Spleen (tissue), 7 donors: Measurements from ENCODE around the gene TET2.

Source experiments
- POLR2A ChIP-seq, 3 donors: fragments of 450-650 bp; IDR thresholded peaks; one replicate each; pipeline ENCODE4 v1.5.1; 2017; ENCODE audit warnings: antibody characterized with exemption in 3 of 3, mild to moderate bottlenecking in 1 of 3
- TF ChIP-seq, protein P1 (sequence below), 11 experiments: fragments of 200-600 bp in 7 of 11; fragments of 450-650 bp in 4 of 11; sonication (generic) in 4 of 11; IDR thresholded peaks in 8 of 11; conservative IDR thresholded peaks in 3 of 11; 1 replicate in 7 of 11; 2 replicates in 4 of 11; pipeline versions ENCODE4 v1.4.0 to v1.8.0; 2016 to 2021; ENCODE audit warnings: antibody characterized with exemption in 11 of 11, inconsistent platforms in 4 of 11, mild to moderate bottlenecking in 1 of 11
- donor health status: DM: no; HTN: no; CAD: no; lungs with moderate emphysema.
- donor health status: DM: no; HTN: no; CAD: no.
- donor health status: DM: no; HTN: no; CAD: no.

DNA sequence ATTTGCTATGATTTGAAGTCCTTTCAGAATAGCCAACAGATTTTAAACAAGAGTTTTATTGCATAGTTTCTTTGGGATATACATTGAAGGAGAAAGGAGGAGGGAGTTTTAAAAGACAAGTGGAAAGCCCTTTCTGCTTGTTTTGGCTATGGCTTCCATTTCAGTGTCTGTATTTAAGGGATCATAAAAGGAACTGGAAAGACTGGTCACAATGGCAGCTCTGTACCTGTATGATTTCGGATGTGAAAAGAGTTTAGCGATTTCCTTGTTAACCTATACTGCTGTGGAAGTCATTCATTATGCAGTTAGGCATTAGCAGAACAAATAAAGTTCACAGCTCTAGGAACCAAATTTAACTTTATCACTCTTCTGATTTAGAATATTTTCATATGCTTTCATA is 60.7 kb downstream of the TET2 start:
- TF ChIP-seq, protein P1, sequence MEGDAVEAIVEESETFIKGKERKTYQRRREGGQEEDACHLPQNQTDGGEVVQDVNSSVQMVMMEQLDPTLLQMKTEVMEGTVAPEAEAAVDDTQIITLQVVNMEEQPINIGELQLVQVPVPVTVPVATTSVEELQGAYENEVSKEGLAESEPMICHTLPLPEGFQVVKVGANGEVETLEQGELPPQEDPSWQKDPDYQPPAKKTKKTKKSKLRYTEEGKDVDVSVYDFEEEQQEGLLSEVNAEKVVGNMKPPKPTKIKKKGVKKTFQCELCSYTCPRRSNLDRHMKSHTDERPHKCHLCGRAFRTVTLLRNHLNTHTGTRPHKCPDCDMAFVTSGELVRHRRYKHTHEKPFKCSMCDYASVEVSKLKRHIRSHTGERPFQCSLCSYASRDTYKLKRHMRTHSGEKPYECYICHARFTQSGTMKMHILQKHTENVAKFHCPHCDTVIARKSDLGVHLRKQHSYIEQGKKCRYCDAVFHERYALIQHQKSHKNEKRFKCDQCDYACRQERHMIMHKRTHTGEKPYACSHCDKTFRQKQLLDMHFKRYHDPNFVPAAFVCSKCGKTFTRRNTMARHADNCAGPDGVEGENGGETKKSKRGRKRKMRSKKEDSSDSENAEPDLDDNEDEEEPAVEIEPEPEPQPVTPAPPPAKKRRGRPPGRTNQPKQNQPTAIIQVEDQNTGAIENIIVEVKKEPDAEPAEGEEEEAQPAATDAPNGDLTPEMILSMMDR (IDR thresholded peaks at IDR 0.05 in 8 of 11, conservative IDR thresholded peaks at IDR 0.05 in 3 of 11) = no peak
- no peak for TF ChIP-seq POLR2A (IDR thresholded peaks at IDR 0.05)
